Endometrium (tissue), 2 donors: ENCODE measurements around the gene STPG1.

Experiments
- FAIRE-seq: peaks from 2 replicates; lab custom pipeline; 2012; peaks lifted over from hg19 to GRCh38; lab: Jason Lieb, UNC
- donor health status: control.
- donor health status: control.

The STPG1 gene

DNA sequence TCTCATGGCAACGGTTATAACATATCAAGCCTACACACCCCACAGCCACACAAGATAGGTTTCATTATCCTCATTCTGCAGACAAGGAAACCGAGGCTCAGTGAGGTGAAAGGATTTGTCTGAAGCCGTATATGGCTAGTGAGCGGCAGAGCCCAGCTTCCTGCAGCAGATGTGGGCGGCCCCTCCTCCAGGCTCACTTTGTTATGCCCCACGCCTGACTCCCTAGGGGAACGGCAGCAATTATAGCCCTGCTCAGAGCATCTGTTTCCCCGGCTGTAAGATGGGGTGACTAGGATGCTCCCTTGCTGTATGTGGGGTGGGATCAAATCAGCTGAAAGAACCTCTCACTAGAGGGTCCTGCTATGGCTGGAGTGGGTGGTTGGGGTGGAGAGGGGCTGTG lies 72.3 kb downstream of the STPG1 start:
- FAIRE-seq: no peak

DNA sequence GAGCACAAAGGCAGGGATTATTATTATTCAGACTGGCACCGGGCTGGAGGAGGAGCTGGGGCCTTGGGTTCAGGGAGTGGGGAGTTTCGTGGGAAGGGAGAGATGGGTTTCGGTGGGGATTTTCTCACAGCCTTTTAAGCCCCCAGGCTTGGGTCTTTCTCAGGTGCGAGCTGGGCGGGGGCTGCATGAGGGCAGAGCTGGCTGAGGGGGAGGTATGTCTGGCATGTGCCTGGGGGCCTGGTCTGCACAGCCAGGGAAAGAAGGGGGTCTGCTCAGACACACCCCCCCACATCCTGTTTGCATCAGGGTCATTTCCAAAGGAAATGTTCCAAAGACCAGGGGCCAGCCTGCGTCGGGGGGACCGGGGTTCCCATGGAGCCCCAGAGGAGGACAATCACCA lies 72.8 kb downstream of the STPG1 start:
- no peak for FAIRE-seq

DNA sequence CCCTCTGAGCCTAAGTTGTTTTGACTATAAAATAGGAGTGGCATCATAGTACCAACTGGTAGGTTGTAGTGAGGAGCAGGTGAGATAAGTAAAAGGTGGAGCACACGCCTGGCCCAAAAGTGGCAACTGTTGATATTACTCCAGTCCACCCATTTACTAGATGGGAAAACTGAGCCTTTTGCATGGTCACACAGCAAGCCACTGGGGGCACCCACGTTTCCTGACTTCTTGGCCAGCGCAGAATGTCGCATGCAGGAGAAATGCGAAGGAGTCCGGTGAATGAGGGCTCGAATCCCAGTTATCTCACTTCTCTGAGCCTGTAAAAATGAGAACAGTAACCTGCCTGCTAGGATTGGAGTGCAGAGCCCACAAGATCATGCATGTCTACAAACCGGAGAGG lies 73.6 kb downstream of the STPG1 start:
- FAIRE-seq: no peak

DNA sequence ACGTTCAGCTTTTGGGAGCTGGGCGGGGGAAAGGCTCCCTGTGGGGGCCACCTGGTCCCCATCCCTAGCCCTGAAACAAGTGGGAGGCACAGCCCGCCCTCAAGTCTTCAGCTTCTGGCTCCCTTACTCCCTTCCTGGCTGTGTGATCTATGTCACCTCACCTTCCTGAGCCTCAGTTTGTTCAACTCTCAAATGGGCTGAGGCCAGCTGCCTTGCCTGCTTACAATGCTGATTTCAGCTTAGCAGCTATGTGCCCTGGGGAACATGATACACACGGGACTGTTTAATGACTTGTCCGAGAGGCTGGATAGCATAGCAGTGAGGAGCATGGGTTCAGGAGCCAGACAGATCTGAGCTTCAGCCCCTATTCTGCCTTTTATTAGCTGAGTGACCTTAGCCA lies 75.1 kb downstream of the STPG1 start:
- FAIRE-seq: no peak

DNA sequence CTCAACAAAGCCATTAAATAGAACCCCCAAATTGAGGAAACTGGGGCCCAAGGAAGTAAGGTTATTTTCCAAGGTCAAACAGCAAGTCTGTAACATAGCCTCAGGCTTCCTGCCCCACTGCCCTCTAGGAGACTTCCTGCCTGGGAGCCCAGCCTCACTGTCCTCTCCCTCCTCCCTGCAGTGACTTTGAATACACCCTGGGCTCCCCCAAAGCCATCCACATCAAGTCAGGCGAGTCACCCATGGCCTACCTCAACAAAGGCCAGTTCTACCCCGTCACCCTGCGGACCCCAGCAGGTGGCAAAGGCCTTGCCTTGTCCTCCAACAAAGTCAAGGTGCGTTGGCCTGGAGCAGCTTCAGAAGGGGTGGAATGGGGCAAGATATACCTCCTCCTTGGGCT lies 76.1 kb downstream of the STPG1 start:
- FAIRE-seq: no peak

DNA sequence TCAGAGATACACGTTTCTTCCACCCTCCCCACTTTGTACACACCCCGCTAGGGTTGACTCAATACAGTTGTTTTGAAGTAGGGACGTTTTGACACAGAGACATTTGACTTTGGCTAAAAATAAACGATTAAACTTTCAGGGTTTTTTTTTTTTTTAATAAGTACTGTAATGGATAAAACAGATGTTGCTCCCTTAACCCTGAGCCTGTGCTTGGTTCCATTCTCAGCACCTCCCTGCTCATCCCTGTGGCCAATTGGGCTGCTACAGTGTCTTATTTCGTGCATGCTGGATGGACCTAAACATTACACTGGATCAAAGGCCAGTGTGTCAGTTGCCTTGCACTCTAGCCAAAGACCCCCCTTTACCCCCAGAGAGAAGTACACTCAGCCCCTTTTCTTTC lies 77.5 kb downstream of the STPG1 start:
- FAIRE-seq: peak; percentile 70

DNA sequence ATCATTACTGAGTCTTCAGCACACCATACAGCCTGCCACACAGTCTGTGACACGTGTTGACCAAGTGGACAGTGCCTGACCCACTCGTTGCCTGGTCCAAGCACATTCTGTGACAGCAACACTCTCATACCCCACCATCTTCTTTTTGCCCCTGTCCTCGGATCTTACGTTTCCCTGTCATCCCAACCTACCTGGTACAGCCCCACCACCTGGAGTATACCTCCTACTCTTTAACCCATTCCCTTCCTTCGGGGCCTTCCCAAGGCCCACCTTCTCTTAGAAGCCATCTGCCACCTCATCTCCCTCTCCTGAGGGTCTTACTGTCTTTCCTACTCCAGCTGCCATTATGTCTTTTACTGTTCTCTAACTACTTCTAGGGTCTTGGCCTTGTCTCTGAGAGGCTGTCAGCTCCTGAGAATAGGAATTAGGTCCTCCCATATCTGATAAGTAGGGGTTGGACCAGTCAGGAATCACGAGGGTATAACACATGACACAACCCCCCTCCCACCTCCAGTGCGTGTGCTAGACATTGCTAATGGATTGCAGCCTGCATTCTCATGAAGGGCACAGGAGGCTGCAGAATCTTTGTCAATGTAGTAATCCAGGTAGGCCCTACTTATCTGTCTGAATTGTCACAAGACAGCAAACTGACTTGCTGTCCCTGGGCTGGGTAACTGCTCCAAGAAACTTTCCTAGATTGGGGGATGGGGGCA lies 81.5 kb downstream of the STPG1 start:
- FAIRE-seq: no peak

DNA sequence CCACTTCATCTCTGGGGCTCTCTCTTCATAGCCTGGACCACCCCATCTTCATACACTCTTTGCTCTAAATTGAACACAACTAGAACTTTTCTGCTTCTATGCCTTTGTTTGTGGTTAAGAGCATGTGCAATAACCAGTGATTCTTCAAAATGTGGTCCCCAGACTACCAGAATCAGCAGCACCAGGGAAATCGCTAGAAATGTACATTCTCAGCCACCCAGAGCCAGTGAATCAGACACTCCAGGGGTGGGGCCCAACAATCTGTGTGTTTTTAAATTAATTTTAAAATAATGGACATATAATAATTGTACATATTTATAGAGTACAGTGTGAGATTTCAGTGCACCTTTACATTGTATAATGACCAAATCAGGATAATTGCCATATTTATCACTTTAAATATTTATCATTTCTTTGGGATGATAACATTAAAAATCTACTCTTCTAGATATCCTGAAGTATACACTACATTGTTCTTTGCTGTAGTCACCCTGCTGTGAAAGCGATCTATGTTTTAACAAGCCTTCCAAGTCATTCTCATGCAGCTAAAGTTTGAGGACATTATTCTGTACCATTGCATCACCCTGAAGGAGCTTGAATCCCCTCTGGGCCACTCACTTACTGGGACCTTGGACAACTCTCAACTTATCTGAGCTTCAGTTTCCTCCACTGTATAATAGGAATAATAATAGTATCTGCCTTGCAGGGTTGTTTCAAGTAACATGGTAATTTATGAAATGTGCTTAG lies 83.6 kb downstream of the STPG1 start:
- no peak for FAIRE-seq

DNA sequence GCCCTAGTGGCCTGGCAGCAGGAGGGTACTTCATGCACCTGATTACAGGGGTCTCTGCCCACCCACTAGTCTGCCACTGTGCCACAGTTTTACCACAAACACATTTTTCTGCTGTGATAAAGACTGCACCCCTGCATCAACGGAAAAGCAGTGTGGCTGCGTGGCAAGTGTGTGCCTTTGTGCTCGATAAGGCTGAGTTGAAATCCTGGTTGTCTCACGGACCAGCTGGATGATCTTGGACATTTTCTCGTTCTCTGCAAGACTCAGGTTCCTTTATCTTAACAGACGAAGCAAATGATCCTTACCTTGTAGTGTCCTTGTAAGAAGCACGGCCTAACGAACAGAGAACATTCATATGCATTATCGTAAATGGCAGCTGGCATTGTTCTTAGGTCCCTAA lies 84.3 kb downstream of the STPG1 start:
- no peak for FAIRE-seq

DNA sequence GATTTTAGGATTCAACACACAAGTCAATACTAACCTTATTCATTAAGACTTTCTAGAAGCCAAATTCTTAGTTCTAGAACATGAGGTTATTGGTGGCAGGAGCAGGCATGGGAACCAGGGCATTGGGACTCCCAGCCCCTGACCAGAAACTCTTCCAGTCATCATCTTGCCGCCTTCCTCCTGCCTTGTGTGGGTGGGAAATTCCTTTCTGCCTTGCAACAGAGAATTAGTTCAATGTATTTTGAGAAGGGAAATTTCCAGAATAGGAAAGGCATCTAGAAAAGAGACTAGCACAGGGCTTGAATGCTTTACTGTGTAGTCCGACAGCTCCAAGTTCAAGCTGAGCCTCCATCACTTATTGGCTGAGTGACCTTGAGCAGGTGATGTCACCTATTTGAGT lies 85.7 kb downstream of the STPG1 start:
- FAIRE-seq: no peak

DNA sequence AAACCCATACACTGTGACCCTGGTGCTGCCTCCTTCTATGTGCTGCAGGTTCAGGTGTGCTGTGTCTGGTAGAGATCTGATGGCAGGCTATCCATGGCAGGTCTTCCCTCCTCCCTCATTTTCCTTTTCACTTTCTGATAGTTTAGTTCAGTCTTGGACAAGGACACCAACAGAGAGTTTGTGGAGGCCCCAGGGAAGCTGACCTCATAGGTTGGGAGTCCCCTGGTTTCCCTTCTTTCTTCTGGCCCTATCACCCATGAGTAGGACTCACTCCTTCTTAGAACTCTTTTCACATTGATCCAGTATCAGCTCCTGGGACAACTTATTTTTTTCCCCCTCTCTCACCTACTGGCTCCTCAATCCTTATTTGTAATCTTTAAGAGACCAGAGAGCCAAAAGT lies 86.1 kb downstream of the STPG1 start:
- no peak for FAIRE-seq

DNA sequence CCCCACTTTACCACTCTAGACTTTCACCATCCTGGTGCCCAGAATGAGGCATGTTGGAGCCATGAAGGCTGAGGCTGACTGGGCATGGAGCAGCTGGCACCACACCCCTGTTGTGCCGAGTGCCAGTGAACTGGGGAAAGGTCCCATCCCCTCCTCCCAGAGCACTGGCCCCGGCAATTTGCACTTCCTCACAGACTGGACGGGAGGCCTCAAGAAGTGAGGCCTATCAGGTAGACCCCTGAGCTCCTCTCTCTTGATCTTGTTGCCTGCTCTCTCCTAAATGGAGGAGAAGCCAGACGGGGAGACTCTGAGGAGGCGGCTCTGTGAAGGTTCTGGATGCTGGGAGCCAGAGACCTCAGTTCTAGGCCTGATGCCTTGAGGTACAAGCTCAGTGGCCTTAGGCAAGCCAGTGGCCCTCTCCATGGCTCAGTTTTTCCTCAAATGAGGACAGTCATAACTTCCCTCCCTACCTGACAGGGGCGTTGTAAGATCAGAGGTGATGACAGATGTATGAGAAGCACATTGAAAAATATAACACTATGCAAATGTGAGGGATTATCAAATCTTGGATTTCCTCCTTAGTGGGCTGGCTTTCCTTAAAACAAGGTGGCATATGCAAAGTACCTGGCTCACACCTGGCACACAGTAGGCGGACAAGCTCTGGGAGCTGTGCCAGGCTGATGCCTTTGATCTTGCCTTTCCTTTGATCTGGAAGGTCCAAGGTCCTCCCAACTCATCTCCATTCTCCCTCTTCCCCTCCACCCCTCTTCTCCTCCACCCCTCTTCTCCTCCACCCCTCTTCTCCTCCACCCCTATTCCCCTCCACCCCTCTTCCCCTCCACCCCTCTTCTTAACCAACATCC lies 87.8 kb downstream of the STPG1 start:
- FAIRE-seq: no peak

DNA sequence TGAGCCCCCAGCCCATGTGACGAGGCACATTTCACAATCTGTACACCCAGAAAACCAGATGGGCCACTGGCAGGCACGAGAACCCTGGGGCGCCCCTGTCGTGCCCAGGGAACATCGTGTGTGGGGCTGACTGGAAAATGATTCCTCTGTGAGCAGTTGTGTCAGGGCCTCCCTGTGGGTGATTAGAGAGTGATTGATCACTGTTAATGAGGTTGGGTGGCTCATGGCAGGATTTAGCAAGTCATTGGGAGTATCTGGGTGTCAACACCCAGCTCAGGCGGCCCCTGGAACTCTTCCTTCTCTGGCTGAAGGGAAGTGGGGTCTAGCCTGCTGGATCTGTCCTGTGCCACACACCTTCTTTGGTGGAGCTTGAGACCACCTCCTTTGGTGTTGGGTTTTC lies 88.7 kb downstream of the STPG1 start:
- no peak for FAIRE-seq

DNA sequence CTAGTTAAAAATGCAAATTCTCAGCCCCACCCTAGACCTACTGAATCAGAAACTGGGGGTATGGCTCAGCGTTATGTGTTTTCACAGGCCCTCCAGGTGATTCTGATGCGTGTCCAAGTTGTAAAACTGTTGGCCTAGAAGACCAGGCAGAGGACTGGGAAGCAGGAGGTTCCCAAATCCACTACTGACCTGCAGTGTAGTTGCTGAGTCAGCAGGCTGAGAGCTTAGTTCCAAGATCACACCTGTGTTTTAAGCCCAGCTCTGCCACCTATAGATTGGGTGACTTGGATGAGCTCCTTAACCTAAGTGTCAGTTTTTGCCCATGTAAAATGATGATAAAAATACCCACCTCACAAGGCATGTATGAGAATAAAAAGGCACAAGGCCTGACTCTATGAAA lies 90.3 kb downstream of the STPG1 start:
- no peak for FAIRE-seq

DNA sequence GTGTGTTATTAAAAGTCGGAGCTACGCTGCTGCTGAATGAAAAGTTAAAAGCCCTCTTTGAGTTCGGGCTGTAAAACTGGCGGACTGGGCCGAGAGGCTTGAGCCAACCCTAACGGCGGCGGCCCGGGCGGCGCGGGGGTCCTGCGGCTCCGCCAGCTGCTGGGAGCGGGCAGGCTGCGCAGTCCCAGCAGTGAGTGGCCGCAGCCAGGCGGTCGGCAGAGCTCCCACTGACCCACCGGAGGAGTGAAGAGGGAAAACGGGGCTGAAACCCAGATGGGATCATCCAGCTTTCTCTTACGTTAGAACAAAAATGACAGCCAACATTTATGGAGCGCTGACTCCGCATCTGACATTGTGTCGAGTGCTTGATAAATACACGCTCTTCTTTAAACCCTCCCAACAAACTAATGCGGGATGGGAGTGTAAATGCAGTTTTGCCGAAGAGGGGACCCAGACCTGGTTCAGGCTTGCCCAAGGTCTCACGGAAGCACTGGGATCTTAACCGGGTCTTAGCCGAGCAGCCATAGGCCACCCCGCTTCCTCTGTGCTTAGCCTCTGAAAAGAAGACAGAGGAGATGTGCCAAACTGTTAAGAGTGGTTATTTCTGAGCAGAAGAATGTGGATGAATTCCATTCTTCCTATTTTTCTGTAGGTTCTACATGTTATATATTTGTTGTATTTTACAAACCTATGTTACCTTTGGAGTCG lies 91.0 kb downstream of the STPG1 start:
- no peak for FAIRE-seq

DNA sequence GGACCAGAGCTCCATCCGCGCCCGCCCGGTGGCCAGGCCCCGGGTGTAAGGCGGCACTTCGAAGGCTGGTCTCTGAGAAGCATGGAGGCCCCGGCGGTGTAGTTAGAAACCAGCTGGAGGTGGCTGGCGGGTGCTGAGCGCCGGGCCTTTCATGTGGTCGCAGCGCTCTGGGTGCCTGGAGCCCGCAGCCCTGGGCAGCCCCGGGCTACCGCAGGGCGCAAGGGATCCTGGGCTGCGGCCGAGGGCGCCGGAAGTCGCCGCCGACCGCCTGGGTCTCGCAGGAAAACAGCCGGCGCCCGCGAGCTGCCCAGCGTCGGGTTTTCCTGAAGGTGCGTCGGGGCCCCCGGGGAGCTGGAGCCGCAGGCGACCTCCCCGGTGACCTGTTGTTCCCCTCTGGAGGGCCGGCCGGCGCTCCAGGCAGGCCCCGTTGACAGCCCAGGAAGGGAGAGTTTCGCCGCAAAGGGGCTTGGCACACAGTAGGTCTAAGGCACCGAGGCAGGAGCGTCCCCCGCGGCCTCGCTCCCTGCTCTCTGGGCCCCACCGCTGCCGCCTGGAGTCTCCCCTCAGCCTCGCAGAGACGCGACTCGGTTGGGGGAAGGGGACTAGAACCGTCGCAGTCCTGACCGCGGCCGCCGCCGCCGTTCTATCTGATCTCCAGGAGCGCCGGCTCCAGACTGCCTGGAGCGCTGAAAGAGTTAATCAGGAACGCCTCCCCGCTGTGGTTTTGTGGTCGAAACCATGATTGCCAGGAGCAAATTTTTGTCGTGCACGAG lies 91.7 kb downstream of the STPG1 start:
- no peak for FAIRE-seq

DNA sequence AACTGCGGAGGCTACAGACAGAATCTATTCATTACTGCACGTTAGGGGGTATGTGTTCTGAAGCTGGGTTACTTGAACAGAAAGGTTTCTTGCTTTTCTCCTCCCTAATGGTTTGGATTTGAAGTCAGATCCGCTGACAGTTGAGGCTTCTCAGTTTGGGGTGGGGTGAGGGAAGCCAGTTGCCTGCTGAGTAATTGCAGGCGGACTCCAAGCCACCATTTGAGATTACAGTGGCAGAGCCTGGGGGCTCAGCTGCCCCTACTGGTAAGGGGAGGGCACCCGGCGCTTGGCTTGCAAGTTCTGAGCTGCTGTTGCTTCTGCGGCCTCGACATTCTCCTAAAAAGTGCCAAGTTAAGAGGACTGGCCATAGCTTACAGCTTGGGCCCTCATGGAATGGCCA lies 92.5 kb downstream of the STPG1 start:
- FAIRE-seq: no peak

DNA sequence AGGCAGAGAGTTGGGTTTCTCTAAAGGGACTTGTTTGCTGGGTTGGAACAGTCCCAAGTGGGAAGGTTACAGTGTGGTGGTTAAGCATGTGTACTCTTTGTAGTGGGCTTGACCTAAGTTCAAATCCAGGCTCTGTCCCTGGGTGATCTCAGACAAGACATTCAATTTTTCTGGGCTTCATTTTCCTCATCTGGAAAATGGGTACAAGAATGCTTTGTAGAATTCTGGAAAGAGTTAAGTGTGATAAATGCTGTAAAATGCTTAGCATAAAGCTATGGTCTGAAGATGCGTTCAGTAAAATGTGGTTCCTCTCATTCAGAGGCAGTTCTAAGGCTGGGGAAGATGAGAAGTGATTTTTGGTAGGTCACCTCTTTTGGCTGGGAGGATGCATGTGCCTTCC lies 93.6 kb downstream of the STPG1 start:
- no peak for FAIRE-seq

DNA sequence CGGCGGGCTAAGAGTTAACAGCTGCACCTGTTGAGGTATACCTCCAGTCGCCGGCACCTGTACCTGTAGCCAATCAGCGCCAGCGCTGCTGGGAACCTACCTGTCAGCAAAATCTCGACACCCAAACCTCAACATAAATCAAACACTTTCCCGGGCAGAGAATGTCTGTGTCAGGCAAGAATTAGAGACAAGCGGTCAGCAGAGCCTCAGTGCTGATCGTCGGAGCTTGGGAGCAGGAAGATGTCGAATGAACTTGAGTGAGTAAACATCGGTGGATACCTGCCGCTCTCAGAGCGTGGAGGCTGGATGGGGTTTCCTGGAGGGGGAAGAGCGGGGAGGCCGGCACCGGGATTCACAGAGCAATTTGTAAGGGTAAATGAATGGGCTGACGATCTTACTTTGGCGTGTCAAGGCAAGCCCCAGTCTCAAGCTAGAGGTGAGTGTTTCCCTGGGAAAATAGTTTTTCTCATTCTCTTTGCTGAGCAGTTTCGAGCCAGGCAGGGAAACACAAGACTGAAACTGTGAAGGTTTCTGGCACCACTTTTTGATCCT lies 94.2 kb downstream of the STPG1 start, which contains the start of gene GRHL3:
GRHL3 (plus strand) TSS at position 46 of the 552 bp plus-strand sequence; CDS start at position 241, 195 bp downstream.
- FAIRE-seq: no peak

DNA sequence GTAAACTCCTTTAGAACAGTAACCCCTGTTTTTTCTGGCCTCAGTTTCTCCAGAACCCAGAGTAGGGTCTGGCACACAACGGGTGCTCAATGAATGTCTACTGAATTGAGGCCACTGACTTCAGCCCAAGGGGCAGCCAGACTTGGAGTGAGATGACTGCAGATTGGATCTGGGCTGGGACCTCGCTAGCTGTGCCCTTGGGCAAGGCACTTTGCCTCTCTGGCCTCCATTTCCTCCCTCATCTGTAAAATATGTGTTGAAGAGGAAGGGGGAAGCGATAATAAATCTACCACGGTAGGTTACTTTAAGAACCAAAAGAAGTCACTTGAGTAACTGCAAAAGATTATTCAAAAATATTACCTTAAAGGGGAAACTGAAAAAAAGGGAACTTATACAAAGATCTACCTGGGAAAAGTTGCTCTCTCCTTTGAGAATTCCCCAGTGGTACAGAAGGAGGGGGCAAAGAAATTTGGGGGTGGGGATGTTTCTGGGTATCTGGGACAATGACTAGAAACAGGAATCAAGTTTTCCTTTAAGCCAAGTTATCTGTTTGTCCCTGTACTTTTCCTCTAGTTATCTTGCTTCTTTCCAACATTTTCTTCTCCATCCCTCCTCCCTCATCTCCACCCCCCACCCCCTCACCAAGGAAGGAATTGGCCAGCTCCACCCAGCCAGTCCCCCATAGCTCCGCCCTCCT lies 94.8 kb downstream of the STPG1 start:
- no peak for FAIRE-seq
